ENCODE data around the gene ERC2.

DNA sequence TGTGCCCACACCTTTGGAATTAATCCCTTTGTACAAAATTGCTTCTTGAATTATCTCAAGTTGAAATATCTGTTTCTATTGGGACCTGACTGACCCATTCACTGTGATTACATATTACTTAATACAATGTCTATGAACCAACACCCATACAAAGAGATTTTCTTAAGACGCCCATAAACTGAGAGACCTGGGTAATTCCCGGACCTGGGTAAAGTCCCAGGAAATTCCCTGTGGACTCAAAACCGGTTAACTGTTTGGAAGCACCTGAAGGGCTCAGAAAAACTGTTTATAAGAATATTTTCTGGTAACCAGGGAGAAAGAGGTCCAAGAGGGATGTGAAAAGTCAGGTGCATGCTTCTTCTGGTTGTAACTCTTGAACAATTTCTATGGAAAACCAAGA, 667.2 kb downstream of the ERC2 start:
- TF ChIP-seq ZFP30 (CRISPR knock-in tag; IDR thresholded peaks at IDR 0.05) (no peak), RARB (CRISPR knock-in tag; IDR thresholded peaks at IDR 0.05) (no peak), ZFP3 (CRISPR knock-in tag; IDR thresholded peaks at IDR 0.05) (no peak), BACH2 (CRISPR knock-in tag; IDR thresholded peaks at IDR 0.05; ENCODE audit: borderline replicate concordance) (no peak), ZNF8 (CRISPR knock-in tag; IDR thresholded peaks at IDR 0.05) (no peak), ISL1 (CRISPR knock-in tag; IDR thresholded peaks at IDR 0.05) (no peak), ARNTL (CRISPR knock-in tag; IDR thresholded peaks at IDR 0.05; ENCODE audit: borderline replicate concordance, low read depth) (no peak)
- TF ChIP-seq, protein P1, sequence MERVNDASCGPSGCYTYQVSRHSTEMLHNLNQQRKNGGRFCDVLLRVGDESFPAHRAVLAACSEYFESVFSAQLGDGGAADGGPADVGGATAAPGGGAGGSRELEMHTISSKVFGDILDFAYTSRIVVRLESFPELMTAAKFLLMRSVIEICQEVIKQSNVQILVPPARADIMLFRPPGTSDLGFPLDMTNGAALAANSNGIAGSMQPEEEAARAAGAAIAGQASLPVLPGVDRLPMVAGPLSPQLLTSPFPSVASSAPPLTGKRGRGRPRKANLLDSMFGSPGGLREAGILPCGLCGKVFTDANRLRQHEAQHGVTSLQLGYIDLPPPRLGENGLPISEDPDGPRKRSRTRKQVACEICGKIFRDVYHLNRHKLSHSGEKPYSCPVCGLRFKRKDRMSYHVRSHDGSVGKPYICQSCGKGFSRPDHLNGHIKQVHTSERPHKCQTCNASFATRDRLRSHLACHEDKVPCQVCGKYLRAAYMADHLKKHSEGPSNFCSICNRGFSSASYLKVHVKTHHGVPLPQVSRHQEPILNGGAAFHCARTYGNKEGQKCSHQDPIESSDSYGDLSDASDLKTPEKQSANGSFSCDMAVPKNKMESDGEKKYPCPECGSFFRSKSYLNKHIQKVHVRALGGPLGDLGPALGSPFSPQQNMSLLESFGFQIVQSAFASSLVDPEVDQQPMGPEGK (CRISPR knock-in tag; IDR thresholded peaks at IDR 0.05; ENCODE audit: borderline replicate concordance): no peak
- TF ChIP-seq, protein P2, sequence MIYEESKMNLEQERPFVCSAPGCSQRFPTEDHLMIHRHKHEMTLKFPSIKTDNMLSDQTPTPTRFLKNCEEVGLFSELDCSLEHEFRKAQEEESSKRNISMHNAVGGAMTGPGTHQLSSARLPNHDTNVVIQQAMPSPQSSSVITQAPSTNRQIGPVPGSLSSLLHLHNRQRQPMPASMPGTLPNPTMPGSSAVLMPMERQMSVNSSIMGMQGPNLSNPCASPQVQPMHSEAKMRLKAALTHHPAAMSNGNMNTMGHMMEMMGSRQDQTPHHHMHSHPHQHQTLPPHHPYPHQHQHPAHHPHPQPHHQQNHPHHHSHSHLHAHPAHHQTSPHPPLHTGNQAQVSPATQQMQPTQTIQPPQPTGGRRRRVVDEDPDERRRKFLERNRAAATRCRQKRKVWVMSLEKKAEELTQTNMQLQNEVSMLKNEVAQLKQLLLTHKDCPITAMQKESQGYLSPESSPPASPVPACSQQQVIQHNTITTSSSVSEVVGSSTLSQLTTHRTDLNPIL (CRISPR knock-in tag; IDR thresholded peaks at IDR 0.05; ENCODE audit: low read depth): no peak
- TF ChIP-seq, protein P3, sequence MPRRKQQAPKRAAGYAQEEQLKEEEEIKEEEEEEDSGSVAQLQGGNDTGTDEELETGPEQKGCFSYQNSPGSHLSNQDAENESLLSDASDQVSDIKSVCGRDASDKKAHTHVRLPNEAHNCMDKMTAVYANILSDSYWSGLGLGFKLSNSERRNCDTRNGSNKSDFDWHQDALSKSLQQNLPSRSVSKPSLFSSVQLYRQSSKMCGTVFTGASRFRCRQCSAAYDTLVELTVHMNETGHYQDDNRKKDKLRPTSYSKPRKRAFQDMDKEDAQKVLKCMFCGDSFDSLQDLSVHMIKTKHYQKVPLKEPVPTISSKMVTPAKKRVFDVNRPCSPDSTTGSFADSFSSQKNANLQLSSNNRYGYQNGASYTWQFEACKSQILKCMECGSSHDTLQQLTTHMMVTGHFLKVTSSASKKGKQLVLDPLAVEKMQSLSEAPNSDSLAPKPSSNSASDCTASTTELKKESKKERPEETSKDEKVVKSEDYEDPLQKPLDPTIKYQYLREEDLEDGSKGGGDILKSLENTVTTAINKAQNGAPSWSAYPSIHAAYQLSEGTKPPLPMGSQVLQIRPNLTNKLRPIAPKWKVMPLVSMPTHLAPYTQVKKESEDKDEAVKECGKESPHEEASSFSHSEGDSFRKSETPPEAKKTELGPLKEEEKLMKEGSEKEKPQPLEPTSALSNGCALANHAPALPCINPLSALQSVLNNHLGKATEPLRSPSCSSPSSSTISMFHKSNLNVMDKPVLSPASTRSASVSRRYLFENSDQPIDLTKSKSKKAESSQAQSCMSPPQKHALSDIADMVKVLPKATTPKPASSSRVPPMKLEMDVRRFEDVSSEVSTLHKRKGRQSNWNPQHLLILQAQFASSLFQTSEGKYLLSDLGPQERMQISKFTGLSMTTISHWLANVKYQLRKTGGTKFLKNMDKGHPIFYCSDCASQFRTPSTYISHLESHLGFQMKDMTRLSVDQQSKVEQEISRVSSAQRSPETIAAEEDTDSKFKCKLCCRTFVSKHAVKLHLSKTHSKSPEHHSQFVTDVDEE (CRISPR knock-in tag; IDR thresholded peaks at IDR 0.05): no peak

Data from SK-N-SH treated with all-trans-retinoic acid at 6 μM for 48 hours (cell line).